ENCODE measurements around the gene OLFML2B. TPM values are rescaled to one million over a fixed set of nuclear protein-coding genes. Genes with fewer than 3 reads are reported as not detected.

Gene OLFML2B
- total RNA-seq, 4 donors from 2014 or later: 0.11 to 5.7 (median 1.7) TPM

DNA sequence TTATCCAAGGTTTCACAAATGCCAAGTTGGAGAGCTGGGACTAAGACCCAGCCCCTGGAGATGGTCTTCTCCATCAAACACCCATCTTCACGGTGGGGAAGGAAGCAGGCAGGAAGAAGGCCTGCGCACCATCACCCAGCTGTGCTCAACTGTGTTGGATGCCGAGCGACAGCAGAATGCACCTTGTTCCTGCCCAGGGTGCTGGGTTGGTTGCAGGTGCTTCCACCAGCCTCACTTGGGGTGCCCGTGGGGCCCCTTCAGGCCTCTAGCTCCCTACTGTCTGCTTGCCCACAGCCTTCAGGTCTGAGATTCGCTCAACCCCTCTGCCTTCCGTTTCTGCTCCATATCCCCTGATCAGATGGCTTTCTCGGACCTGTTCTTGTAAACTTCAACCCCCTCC, 42.5 kb downstream of the OLFML2B start:
- DNase-seq: no peak
- Histone ChIP-seq H3K9me3 (no peaks in the 10 kb centered on the region), H3K4me3 (no peak overlapping the region), H3K36me3 (no peaks in the 10 kb centered on the region), H3K27me3 (peaks cover 0 to 4% (median 0%) of the 10 kb centered on the region in 4 donors), H3K4me1 (peaks cover 0 to 7% (median 0%) of the 10 kb centered on the region in 3 donors), H3K27ac (no peak overlapping the region)
- no peak for TF ChIP-seq POLR2A (IDR thresholded peaks at IDR 0.05)
- TF ChIP-seq, protein P1, sequence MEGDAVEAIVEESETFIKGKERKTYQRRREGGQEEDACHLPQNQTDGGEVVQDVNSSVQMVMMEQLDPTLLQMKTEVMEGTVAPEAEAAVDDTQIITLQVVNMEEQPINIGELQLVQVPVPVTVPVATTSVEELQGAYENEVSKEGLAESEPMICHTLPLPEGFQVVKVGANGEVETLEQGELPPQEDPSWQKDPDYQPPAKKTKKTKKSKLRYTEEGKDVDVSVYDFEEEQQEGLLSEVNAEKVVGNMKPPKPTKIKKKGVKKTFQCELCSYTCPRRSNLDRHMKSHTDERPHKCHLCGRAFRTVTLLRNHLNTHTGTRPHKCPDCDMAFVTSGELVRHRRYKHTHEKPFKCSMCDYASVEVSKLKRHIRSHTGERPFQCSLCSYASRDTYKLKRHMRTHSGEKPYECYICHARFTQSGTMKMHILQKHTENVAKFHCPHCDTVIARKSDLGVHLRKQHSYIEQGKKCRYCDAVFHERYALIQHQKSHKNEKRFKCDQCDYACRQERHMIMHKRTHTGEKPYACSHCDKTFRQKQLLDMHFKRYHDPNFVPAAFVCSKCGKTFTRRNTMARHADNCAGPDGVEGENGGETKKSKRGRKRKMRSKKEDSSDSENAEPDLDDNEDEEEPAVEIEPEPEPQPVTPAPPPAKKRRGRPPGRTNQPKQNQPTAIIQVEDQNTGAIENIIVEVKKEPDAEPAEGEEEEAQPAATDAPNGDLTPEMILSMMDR (IDR thresholded peaks at IDR 0.05): no peak
- intact Hi-C loops (cut with DNase I): no loop called here
- 80 to 89% methylated on average over 8 of the region's 8 CpGs for WGBS, 2 donors

DNA sequence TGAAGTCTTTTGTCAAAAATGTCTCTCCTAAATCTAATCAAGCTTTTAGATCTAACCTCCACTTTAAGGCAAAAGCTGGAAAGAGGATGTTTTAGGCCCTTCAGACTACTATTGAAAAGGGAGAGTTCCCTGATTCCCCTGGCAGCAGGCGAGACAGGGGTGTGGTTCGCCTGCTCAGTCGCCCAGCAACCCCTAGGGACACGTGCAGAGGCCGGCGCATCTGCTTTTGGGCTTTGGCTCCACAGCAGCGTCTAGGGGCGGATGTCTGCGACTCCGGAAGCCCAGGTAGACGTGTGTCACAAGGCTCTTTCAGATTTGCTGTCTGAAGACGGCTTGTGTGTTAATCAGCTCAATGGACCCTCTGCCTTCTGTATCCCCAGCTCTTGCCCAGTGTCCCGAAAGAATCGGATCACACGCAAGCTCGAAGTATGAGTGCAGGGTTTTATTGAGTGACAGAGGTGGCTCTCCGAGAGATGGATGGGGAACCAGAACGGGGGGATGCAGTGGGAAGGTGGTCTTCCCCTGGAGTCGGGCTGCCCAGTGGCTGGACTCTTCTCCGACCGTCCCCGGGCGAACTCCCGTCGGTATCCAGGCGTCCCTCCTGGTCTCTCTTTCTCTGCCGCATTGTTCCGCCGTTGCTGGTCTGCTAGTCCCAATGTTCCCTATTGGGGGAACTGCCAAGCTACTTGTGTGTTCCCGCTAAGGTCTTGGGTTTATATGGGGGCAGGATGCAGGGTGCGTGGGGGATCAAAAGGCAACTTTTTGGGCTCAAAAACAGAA, 45.5 kb downstream of the OLFML2B start:
- DNase-seq: no peak
- no peaks in the 10 kb centered on the region for H3K36me3 ChIP-seq
- no peak overlapping the region for H3K27ac ChIP-seq
- H3K4me1 ChIP-seq: peaks cover 0 to 24% (median 0%) of the 10 kb centered on the region in 3 donors
- no peaks in the 10 kb centered on the region for H3K9me3 ChIP-seq
- no peaks in the 10 kb centered on the region for H3K27me3 ChIP-seq
- H3K4me3 ChIP-seq: no peak overlapping the region
- 84 to 87% methylated on average over 22 to 25 of the region's 31 CpGs for whole genome bisulfite sequencing, 2 donors
- TF ChIP-seq, protein P1 (IDR thresholded peaks at IDR 0.05): no peak
- TF ChIP-seq POLR2A (IDR thresholded peaks at IDR 0.05): no peak
- intact Hi-C loops (cut with DNase I): no loop called here

DNA sequence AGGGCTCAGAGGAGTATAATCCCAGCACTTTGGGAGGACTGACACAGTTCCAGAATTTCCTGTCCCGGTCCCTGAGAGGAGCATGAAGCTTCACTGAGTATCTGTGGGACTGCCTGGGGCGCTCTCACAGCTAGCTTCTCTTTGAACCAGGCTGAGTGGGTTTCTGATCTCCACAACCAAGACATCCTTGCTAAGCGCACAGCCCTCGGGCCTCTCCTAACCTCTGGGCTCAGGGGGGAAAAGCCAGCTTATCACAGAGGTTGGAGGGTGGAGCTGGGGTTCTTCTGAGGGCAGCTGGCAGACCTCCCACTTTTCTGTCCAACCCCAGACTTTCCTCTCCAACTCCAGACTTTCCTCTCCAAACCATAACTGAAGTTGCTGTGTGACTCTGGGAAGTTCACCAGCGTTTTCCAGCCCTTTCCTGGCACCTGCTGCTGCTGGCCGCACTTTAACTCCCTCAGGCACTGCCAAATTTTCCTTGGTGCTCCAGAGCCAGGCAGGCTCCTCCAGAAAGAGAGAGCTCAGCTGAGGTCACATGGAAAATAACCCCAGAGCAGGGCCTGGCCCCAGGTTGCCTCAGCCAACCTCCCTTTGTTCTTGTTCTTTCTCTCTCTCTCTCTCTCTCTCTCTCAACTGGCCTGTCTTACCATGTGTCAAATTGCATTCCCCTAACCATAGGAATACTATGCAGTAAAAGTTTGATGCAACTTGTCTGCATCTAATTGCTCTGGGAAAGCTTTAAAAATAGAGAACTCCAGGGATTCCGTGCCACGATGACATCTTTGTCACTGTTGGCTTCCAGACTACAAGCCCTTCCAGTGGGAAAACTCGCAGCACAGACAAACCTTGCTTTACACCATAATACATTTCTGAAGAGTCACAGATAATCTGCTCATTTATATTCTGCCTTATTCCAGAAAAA, 49.5 kb downstream of the OLFML2B start:
- no peaks in the 10 kb centered on the region for H3K36me3 ChIP-seq

DNA sequence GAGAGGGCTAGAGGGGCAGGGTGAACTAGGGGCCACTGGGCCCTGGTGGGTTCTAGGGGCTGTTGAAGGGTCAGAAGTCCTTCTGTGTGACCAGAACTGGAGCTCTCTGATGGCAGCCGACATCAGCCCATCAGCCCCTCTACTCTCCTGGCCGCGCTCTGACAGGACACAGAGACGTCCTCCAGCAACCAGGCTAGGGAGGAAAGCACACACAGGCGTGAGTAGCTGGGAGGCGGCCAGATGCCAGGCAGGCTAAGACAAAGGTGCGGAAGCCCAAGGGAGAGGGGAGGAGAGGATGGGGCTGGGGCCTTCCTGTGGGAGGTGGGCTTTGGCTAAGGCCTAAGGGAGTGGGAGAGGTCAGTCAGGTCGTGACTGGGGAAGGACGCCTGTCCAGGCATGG, 50.8 kb downstream of the OLFML2B start:
- 69 to 85% methylated on average over 7 to 9 of the region's 9 CpGs for WGBS, 2 donors
- no peak for TF ChIP-seq POLR2A (IDR thresholded peaks at IDR 0.05)
- TF ChIP-seq, protein P1 (IDR thresholded peaks at IDR 0.05): no peak

More for the DNA sequence above, 49.5 kb downstream of the OLFML2B start:
- H3K27ac ChIP-seq: peak overlapping the region in 1 of 4 donors; percentile 21
- TF ChIP-seq POLR2A (IDR thresholded peaks at IDR 0.05): no peak
- TF ChIP-seq, protein P1 (IDR thresholded peaks at IDR 0.05): no peak
- H3K27me3 ChIP-seq: no peaks in the 10 kb centered on the region
- intact Hi-C loops (cut with DNase I): no loop called here
- 35 to 47% methylated on average over 5 of the region's 9 CpGs for WGBS, 2 donors
- H3K4me1 ChIP-seq: peaks cover 0 to 23% (median 4%) of the 10 kb centered on the region in 3 donors
- no peaks in the 10 kb centered on the region for H3K9me3 ChIP-seq
- DNase-seq: no peak
- no peak overlapping the region for H3K4me3 ChIP-seq

More for the DNA sequence above, 50.8 kb downstream of the OLFML2B start:
- H3K27ac ChIP-seq: no peak overlapping the region
- H3K36me3 ChIP-seq: no peaks in the 10 kb centered on the region
- intact Hi-C loops (cut with DNase I): no loop called here
- H3K4me3 ChIP-seq: no peak overlapping the region
- H3K4me1 ChIP-seq: peaks cover 0 to 23% (median 4%) of the 10 kb centered on the region in 3 donors
- H3K27me3 ChIP-seq: no peaks in the 10 kb centered on the region
- DNase-seq: no peak
- no peaks in the 10 kb centered on the region for H3K9me3 ChIP-seq

All from esophagus squamous epithelium (tissue), 5 donors.